Mesendoderm (in vitro differentiated cells): ENCODE results near the gene ZC3H6.
"Not testable (repeated sequence)": the region's sequence is repeated elsewhere in the genome, so short reads cannot be mapped to it uniquely, and the experiment has no call there.

ENCODE experiments used
- DNase-seq: peaks from one replicate; pipeline ENCODE4 v3.0.0; 2013
- H2AK5ac ChIP-seq: 2 replicates; pipeline ENCODE4 v1.6.1; 2013; ENCODE audit warnings: low read length, inconsistent platforms
- H2BK120ac ChIP-seq: 2 replicates; pipeline ENCODE4 v1.6.1; 2013; ENCODE audit warnings: low read depth, mild to moderate bottlenecking, low read length, moderate library complexity, mixed read lengths
- H2BK15ac ChIP-seq: replicated peaks from 2 replicates; pipeline ENCODE4 v1.6.1; 2013; ENCODE audit warnings: low read depth, mild to moderate bottlenecking, moderate library complexity
- H2BK5ac ChIP-seq: 2 replicates; pipeline ENCODE4 v1.6.1; 2013; ENCODE audit warnings: low read length, inconsistent platforms
- H3K18ac ChIP-seq: 2 replicates; pipeline ENCODE4 v1.6.1; 2013; ENCODE audit warnings: mild to moderate bottlenecking, low read length, mixed read lengths
- H3K23ac ChIP-seq: one replicate; pipeline ENCODE4 v1.6.1; 2013; ENCODE audit warnings: low read length
- H3K27ac ChIP-seq: 2 replicates; pipeline ENCODE4 v1.5.1; 2013; ENCODE audit warnings: low read depth, mild to moderate bottlenecking, inconsistent platforms, low read length, moderate library complexity
- H3K27me3 ChIP-seq: 2 replicates; pipeline ENCODE4 v1.6.1; 2013; ENCODE audit warnings: low read length, control low read depth, mild to moderate bottlenecking, inconsistent platforms; ENCODE audit not compliant: insufficient read depth, poor library complexity
- H3K36me3 ChIP-seq: 2 replicates; pipeline ENCODE4 v1.6.1; 2013; ENCODE audit warnings: low read length, inconsistent platforms; ENCODE audit not compliant: control insufficient read depth, insufficient read depth
- H3K4ac ChIP-seq: one replicate; pipeline ENCODE4 v1.6.1; 2013; ENCODE audit warnings: low read depth, mild to moderate bottlenecking, low read length, moderate library complexity
- H3K4me1 ChIP-seq: 2 replicates; pipeline ENCODE4 v1.6.1; 2013; ENCODE audit warnings: low read depth, low read length, inconsistent platforms; ENCODE audit not compliant: control insufficient read depth
- H3K4me2 ChIP-seq: 2 replicates; pipeline ENCODE4 v1.6.1; 2013; ENCODE audit warnings: low read length
- H3K4me3 ChIP-seq: 2 replicates; pipeline ENCODE4 v1.5.1; 2013; ENCODE audit warnings: mild to moderate bottlenecking, low read length
- H3K56ac ChIP-seq: one replicate; pipeline ENCODE4 v1.6.1; 2013; ENCODE audit warnings: low read length
- H3K79me1 ChIP-seq: 2 replicates; pipeline ENCODE4 v1.6.1; 2013; ENCODE audit warnings: low read length, inconsistent platforms
- H3K79me2 ChIP-seq: 2 replicates; pipeline ENCODE4 v1.6.1; 2013; ENCODE audit warnings: mild to moderate bottlenecking, low read length; ENCODE audit not compliant: control insufficient read depth, insufficient read depth
- H3K9ac ChIP-seq: 2 replicates; pipeline ENCODE4 v1.6.1; 2013; ENCODE audit warnings: low read length, inconsistent platforms
- H4K5ac ChIP-seq: one replicate; pipeline ENCODE4 v1.6.1; 2013; ENCODE audit warnings: low read length
- H4K8ac ChIP-seq: one replicate; pipeline ENCODE4 v1.6.1; 2013; ENCODE audit warnings: low read depth, mild to moderate bottlenecking, control low read depth, low read length, moderate library complexity
- WGBS: extraction: QIAGEN DNeasy Blood & Tissue Kit; methylation state at CpG from one replicate; pipeline ENCODE4 v1.1.7; 2013; ENCODE audit warnings: low lambda C conversion rate, missing lambda C conversion rate; ENCODE audit not compliant: insufficient coverage; ENCODE audit errors: extremely low coverage; 5-methylcytosine and 5-hydroxymethylcytosine counted together

The ZC3H6 gene

DNA sequence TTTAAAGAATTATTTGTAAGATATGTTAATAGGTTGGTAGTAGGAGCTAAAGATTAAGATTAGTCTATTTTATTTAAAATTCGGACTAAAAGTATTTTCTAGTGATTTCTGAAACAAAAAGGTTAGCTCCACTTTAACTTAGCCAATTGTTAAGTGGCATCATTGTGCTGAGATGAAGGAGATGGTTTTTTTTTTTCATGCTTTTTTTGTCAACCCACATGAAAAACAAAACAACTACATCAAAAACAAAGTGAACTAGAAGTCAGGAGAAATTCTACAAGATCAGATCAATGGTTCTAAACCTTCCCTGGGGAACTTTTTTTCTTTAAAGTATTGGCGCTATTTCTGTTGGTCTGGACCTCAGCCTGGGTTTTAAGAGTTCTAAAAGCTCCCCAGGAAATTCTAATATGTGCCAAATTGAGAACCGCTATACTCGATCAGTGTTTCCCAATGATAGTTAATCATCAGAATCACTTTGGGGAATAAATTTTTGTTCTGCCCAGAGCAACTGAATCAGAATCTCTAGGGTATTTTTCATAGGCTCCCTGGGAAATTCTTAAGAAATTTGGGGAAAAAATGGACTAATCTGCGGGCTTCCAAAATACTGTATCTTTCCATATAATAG lies 2.3 kb downstream of the ZC3H6 start:
- no peak overlapping the region for H3K23ac ChIP-seq
- no peak overlapping the region for H2BK15ac ChIP-seq
- no peak overlapping the region for H3K18ac ChIP-seq
- H3K79me1 ChIP-seq = no peaks in the 10 kb centered on the region
- H3K4me1 ChIP-seq = no peaks in the 10 kb centered on the region
- no peak overlapping the region for H4K8ac ChIP-seq
- WGBS = 100% methylated on average over 1 of the region's 5 CpGs
- no peaks in the 10 kb centered on the region for H3K79me2 ChIP-seq
- no peak overlapping the region for H2BK5ac ChIP-seq
- no peak for DNase-seq
- H3K36me3 ChIP-seq = no peaks in the 10 kb centered on the region
- no peak overlapping the region for H3K4me3 ChIP-seq
- H3K4ac ChIP-seq = no peak overlapping the region
- no peak overlapping the region for H2AK5ac ChIP-seq
- no peak overlapping the region for H3K9ac ChIP-seq
- H4K5ac ChIP-seq = no peak overlapping the region
- no peak overlapping the region for H3K56ac ChIP-seq
- H3K4me2 ChIP-seq = no peak overlapping the region
- no peaks in the 10 kb centered on the region for H3K27me3 ChIP-seq
- no peak overlapping the region for H3K27ac ChIP-seq
- no peak overlapping the region for H2BK120ac ChIP-seq

DNA sequence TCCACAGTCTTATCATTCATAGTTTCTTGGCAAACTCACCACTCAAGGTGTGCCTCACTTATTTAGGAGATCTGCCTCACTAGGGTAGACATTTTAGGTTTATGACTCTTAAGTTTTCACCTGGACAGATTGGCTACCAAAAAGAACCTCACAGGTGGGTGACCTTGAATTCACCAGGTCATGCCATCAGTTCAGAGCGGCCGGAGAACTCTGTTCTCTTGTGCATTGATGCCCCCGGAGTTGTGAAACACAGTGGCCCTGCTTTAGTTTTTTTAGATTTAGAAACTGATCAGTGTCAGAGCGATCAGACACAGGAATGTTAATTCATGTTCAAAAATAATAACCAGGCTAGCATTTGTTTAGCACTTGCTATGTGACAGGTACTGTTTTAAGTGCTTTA lies 6.7 kb downstream of the ZC3H6 start:
- H3K56ac ChIP-seq, H3K23ac ChIP-seq, H3K4me2 ChIP-seq, H3K4me1 ChIP-seq, H4K8ac ChIP-seq, H2BK120ac ChIP-seq, H3K79me1 ChIP-seq, H3K27ac ChIP-seq, H3K36me3 ChIP-seq, H2AK5ac ChIP-seq, H3K4me3 ChIP-seq, H3K4ac ChIP-seq, H4K5ac ChIP-seq, H2BK5ac ChIP-seq, H3K79me2 ChIP-seq, H3K9ac ChIP-seq, DNase-seq, H2BK15ac ChIP-seq, H3K18ac ChIP-seq, H3K27me3 ChIP-seq: not testable (repeated sequence)
- WGBS = no CpG with 5 or more reads among the region's 4 CpGs

GRCh38 chr2:112283535-112283934 lies 8.1 kb downstream of the ZC3H6 start:
- not testable (repeated sequence) for H2AK5ac ChIP-seq, H3K27ac ChIP-seq, H3K4me3 ChIP-seq, H3K4me1 ChIP-seq, H3K79me2 ChIP-seq, H3K18ac ChIP-seq, H3K4me2 ChIP-seq, H3K23ac ChIP-seq, DNase-seq, H2BK15ac ChIP-seq, H4K5ac ChIP-seq, H4K8ac ChIP-seq, H3K79me1 ChIP-seq, H3K4ac ChIP-seq, H3K27me3 ChIP-seq, H3K36me3 ChIP-seq, H3K9ac ChIP-seq, H3K56ac ChIP-seq, H2BK120ac ChIP-seq, H2BK5ac ChIP-seq
- no CpG with 5 or more reads among the region's 2 CpGs for WGBS

- H3K27ac ChIP-seq = no peak overlapping the region
- no peak overlapping the region for H3K4me2 ChIP-seq
- no peak overlapping the region for H3K4me3 ChIP-seq
- no peaks in the 10 kb centered on the region for H3K79me2 ChIP-seq
- no peak overlapping the region for H4K8ac ChIP-seq
- no peaks in the 10 kb centered on the region for H3K79me1 ChIP-seq
- no peaks in the 10 kb centered on the region for H3K4me1 ChIP-seq
- H4K5ac ChIP-seq = no peak overlapping the region
- H2AK5ac ChIP-seq = no peak overlapping the region
- no peaks in the 10 kb centered on the region for H3K27me3 ChIP-seq
- no peak overlapping the region for H3K4ac ChIP-seq
- H3K18ac ChIP-seq = no peak overlapping the region
- no peak overlapping the region for H3K23ac ChIP-seq
- no peaks in the 10 kb centered on the region for H3K36me3 ChIP-seq
- DNase-seq = no peak
- H3K9ac ChIP-seq = no peak overlapping the region
- no peak overlapping the region for H2BK120ac ChIP-seq
- no peak overlapping the region for H2BK5ac ChIP-seq
- no peak overlapping the region for H2BK15ac ChIP-seq
- no peak overlapping the region for H3K56ac ChIP-seq
- WGBS = no CpG with 5 or more reads among the region's 3 CpGs
Measured at GRCh38 chr2:112290088-112290487, 14.7 kb downstream of the ZC3H6 start.

DNA sequence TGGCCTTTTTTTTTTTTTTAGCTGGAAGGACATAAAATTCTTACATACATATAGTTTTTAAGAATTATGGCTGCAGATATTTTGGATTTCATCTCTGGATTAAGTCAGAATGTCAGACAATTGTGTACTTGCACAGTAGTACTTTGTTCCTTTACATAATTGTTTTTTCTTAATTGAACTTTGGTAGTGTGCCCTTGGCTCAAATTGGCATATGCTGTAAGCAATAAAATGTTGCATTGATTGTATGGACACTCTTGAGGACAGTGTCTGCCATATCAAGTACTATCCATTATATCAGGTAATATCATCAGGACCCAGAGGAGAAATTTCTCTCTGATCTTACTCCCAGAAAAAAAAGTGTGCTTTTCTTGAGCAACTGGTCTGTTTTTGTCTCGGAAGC lies 15.3 kb downstream of the ZC3H6 start:
- Histone ChIP-seq H3K79me1 (no peaks in the 10 kb centered on the region), H4K5ac (no peak overlapping the region), H3K27ac (no peak overlapping the region), H3K9ac (no peak overlapping the region), H3K56ac (no peak overlapping the region), H2BK5ac (no peak overlapping the region), H4K8ac (no peak overlapping the region), H3K27me3 (no peaks in the 10 kb centered on the region), H2AK5ac (no peak overlapping the region), H3K4me3 (no peak overlapping the region), H2BK15ac (no peak overlapping the region), H3K79me2 (no peaks in the 10 kb centered on the region), H3K4me2 (no peak overlapping the region), H2BK120ac (no peak overlapping the region), H3K18ac (no peak overlapping the region), H3K4ac (no peak overlapping the region), H3K4me1 (no peaks in the 10 kb centered on the region), H3K23ac (no peak overlapping the region), H3K36me3 (no peaks in the 10 kb centered on the region)
- WGBS = no CpG with 5 or more reads among the region's 1 CpG
- no peak for DNase-seq
